H1 (cell line): ENCODE measurements around the gene DLEC1. TPM values are rescaled to one million over a fixed set of nuclear protein-coding genes. Genes with fewer than 3 reads are reported as not detected.

Experiments
- ASH2L ChIP-seq: fragments of 200-600, 300-600 bp; sonication (generic); IDR thresholded peaks from one replicate; pipeline ENCODE4 v1.7.1; 2017; ENCODE audit warnings: low read length
- BACH1 ChIP-seq: IDR thresholded peaks from 2 replicates; pipeline ENCODE4 v1.6.1; 2012; ENCODE audit warnings: low read length, improper control_type of control experiment
- BCL11A ChIP-seq, 2 experiments: IDR thresholded peaks; one replicate each; pipeline ENCODE4 v1.6.1; 2011; ENCODE audit warnings: low read depth in 2 of 2, low read length in 2 of 2, mild to moderate bottlenecking in 2 of 2
- CBX8 ChIP-seq: fragments of 300-800, 300-1000 bp; sonication (generic); IDR thresholded peaks from 2 replicates; pipeline ENCODE4 v1.7.1; 2016; ENCODE audit warnings: low read depth, low read length, borderline replicate concordance
- CHD2 ChIP-seq: IDR thresholded peaks from 2 replicates; pipeline ENCODE4 v1.6.1; 2012; ENCODE audit warnings: low read length, improper control_type of control experiment
- EGR1 ChIP-seq: IDR thresholded peaks from 2 replicates; pipeline ENCODE4 v1.6.1; 2011; ENCODE audit warnings: low read depth, low read length, borderline replicate concordance
- FOSL1 ChIP-seq: IDR thresholded peaks from 2 replicates; pipeline ENCODE4 v1.6.1; 2011; ENCODE audit warnings: mild to moderate bottlenecking, low read depth, low read length, moderate library complexity; ENCODE audit not compliant: insufficient read depth
- KDM5A ChIP-seq: fragments of 200-600 bp; IDR thresholded peaks from 2 replicates; pipeline ENCODE4 v1.7.1; 2012; ENCODE audit warnings: mild to moderate bottlenecking, low read length, inconsistent platforms, mixed read lengths
- MAX ChIP-seq: IDR thresholded peaks from 2 replicates; pipeline ENCODE4 v1.6.1; 2012; ENCODE audit warnings: inconsistent platforms
- NANOG ChIP-seq: IDR thresholded peaks from 2 replicates; pipeline ENCODE4 v1.6.1; 2011; ENCODE audit warnings: low read length, low read depth, mild to moderate bottlenecking, inconsistent platforms; ENCODE audit not compliant: insufficient read depth, poor library complexity, severe bottlenecking
- NRF1 ChIP-seq: IDR thresholded peaks from 2 replicates; pipeline ENCODE4 v1.6.1; 2011; ENCODE audit warnings: mild to moderate bottlenecking, low read depth, low read length, improper control_type of control experiment
- PHF8 ChIP-seq: fragments of 200-600 bp; sonication (generic); conservative IDR thresholded peaks from 2 replicates; pipeline ENCODE4 v1.7.1; 2012; ENCODE audit warnings: low read depth, mild to moderate bottlenecking, inconsistent platforms, low read length, moderate library complexity
- POLR2A ChIP-seq, 2 experiments: IDR thresholded peaks; 1 replicate in 1 of 2; 2 replicates in 1 of 2; pipeline ENCODE4 v1.6.1; 2011; ENCODE audit warnings: low read depth in 2 of 2, low read length in 2 of 2, mild to moderate bottlenecking in 2 of 2; ENCODE audit errors: control extremely low read depth in 1 of 2
- POU5F1 ChIP-seq: IDR thresholded peaks from 2 replicates; pipeline ENCODE4 v1.6.1; 2011; ENCODE audit warnings: low read depth, mild to moderate bottlenecking, low read length, moderate library complexity
- RAD21 ChIP-seq, 2 experiments: IDR thresholded peaks in 1 of 2; conservative IDR thresholded peaks in 1 of 2; 2 replicates each; pipeline ENCODE4 v1.6.1; 2011; ENCODE audit warnings: low read depth in 2 of 2, low read length in 2 of 2, improper control_type of control experiment in 1 of 2, inconsistent platforms in 1 of 2, mild to moderate bottlenecking in 1 of 2, moderate library complexity in 1 of 2
- RXRA ChIP-seq: IDR thresholded peaks from 2 replicates; pipeline ENCODE4 v1.6.1; 2011; ENCODE audit warnings: low read depth, mild to moderate bottlenecking, low read length, moderate library complexity; ENCODE audit not compliant: insufficient read depth
- SAP30 ChIP-seq: fragments of 300-600 bp; sonication (generic); IDR thresholded peaks from 2 replicates; pipeline ENCODE4 v1.7.1; 2012; ENCODE audit warnings: low read length, moderate library complexity, mild to moderate bottlenecking, inconsistent platforms; ENCODE audit not compliant: insufficient read depth, insufficient replicate concordance
- SIX5 ChIP-seq: IDR thresholded peaks from 2 replicates; pipeline ENCODE4 v1.6.1; 2011; ENCODE audit warnings: mild to moderate bottlenecking, low read depth, low read length
- SUZ12 ChIP-seq: fragments of 200-600 bp; sonication (generic); IDR thresholded peaks from 2 replicates; pipeline ENCODE4 v1.6.1; 2012; ENCODE audit warnings: mild to moderate bottlenecking, inconsistent platforms, low read length, moderate library complexity, mixed read lengths
- TAF7 ChIP-seq: optimal IDR thresholded peaks from 2 replicates; pipeline ENCODE3; 2011; ENCODE audit warnings: low read depth, mild to moderate bottlenecking, inconsistent platforms, low read length, moderate library complexity, borderline replicate concordance
- TCF12 ChIP-seq: IDR thresholded peaks from 2 replicates; pipeline ENCODE4 v1.6.1; 2011; ENCODE audit warnings: low read depth, mild to moderate bottlenecking, low read length
- TEAD4 ChIP-seq: IDR thresholded peaks from 2 replicates; pipeline ENCODE4 v1.6.1; 2012; ENCODE audit warnings: low read depth, low read length, inconsistent platforms, mixed read lengths
- YY1 ChIP-seq: IDR thresholded peaks from 2 replicates; pipeline ENCODE4 v1.6.1; 2011; ENCODE audit warnings: low read depth, mild to moderate bottlenecking, low read length
- polyA plus RNA-seq, 7 experiments: library from polyadenylated mRNA; depleted of rRNA in 3 of 7; stranded (reverse) in 5 of 7; unstranded in 2 of 7; fragments of >200 nt in 5 of 7; fragments of 200-250 nt in 2 of 7; gene quantifications; 1 replicate in 5 of 7; 2 replicates in 1 of 7; 4 replicates in 1 of 7; pipeline versions ENCODE4 v1.2.1 to v1.2.3, GENCODE V29; 2011 to 2013; ENCODE audit warnings: missing spikeins in 2 of 7, mixed read lengths in 2 of 7
- total RNA-seq: library from RNA; stranded (reverse); fragmentation: NEBNext Ultra II Directional; extraction: Animal tissue kit (Norgen Biotek cat#: 25700); gene quantifications from 2 replicates; pipeline ENCODE4 v1.2.1, GENCODE V29; 2021
- TF ChIP-seq, protein P1 (sequence below): IDR thresholded peaks from 2 replicates; pipeline ENCODE4 v1.6.1; 2012; ENCODE audit warnings: inconsistent platforms

DLEC1 gene
- total and polyA plus RNA-seq, 2 of the 8 experiments (the other 6 are each of a cell fraction or from before 2014, with no cell fraction given): 0.26 to 0.76 TPM

DNA sequence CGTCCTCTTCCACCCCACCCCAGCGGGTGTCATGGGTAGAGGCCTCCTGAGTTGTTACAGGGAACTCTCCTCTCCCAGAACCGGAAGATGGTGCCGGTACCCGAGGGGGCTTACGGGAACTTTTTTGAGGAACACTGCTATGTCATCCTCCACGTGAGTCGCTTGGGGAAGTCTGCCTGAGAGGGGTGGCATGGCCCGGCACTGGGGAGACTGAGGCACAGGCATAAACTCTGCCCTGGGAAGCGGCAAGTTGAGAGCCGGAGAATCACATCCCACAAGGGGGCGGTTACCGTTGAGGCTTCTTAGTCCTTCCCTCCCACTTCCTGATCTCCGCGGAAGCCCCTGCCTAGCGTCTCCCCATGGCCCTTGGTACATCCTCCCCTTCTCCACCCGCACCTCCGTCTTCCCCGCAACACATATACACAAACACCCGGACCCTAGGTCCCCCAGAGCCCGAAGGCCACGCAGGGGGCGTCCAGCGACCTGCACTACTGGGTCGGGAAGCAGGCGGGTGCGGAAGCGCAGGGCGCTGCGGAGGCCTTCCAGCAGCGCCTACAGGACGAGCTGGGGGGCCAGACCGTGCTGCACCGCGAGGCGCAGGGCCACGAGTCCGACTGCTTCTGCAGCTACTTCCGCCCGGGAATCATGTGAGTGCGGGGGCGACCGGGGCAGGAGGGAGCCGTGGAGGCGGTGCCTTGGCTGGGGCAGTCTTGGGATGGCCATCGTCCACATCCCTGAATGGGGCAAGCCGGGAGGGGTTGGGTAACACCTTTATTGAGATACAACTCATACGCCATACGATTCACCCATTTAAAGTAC is 45.0 kb upstream of the DLEC1 start (continued):
- TF ChIP-seq EGR1: peak; percentile 97
- no peak for TF ChIP-seq BCL11A (IDR thresholded peaks at IDR 0.05; ENCODE audit: low read depth in 2 of 2, low read length in 2 of 2)
- TF ChIP-seq NANOG: no peak
- no peak for TF ChIP-seq CBX8
- no peak for TF ChIP-seq SUZ12
- no peak for TF ChIP-seq YY1
- peak in 1 of 2 experiments; percentile 76; a peak in 2 of 3 replicates for TF ChIP-seq POLR2A (IDR thresholded peaks at IDR 0.05; ENCODE audit: control extremely low read depth in 1 of 2, low read depth in 2 of 2, low read length in 2 of 2)
- no peak for TF ChIP-seq TEAD4
- no peak for TF ChIP-seq SAP30
- no peak for TF ChIP-seq CHD2
- peak; percentile 51 for TF ChIP-seq TAF7
- peak; percentile 78 for TF ChIP-seq PHF8
- TF ChIP-seq NRF1: no peak
- TF ChIP-seq RXRA: no peak
- TF ChIP-seq SIX5: no peak
- TF ChIP-seq, protein P1, sequence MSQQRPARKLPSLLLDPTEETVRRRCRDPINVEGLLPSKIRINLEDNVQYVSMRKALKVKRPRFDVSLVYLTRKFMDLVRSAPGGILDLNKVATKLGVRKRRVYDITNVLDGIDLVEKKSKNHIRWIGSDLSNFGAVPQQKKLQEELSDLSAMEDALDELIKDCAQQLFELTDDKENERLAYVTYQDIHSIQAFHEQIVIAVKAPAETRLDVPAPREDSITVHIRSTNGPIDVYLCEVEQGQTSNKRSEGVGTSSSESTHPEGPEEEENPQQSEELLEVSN: peak; percentile 78
- TF ChIP-seq TCF12: no peak
- TF ChIP-seq KDM5A: no peak
- TF ChIP-seq BACH1: no peak
- no peak for TF ChIP-seq POU5F1
- TF ChIP-seq MAX: peak; percentile 95
- peak; percentile 60 for TF ChIP-seq ASH2L
- no peak; a peak in 1 of 4 replicates for TF ChIP-seq RAD21 (IDR thresholded peaks at IDR 0.05 in 1 of 2, conservative IDR thresholded peaks at IDR 0.05 in 1 of 2; ENCODE audit: low read depth in 2 of 2, low read length in 2 of 2)
- no peak for TF ChIP-seq FOSL1
